Fibroblast of mammary gland (primary cell): ENCODE results near the gene ARID5B.

Source experiments
- DNase-seq: peaks from one replicate; pipeline ENCODE4 v3.0.0-alpha.2; 2010; ENCODE audit warnings: low read depth
- H3K4me3 ChIP-seq: 2 replicates; pipeline ENCODE4 v1.5.1; 2011; ENCODE audit warnings: low read depth, mild to moderate bottlenecking, low read length, moderate library complexity; ENCODE audit not compliant: control insufficient read depth
- TF ChIP-seq, protein P1 (sequence below): conservative IDR thresholded peaks from 2 replicates; pipeline ENCODE4 v1.5.1; 2011; ENCODE audit warnings: low read depth, low read length, inconsistent platforms; ENCODE audit not compliant: control insufficient read depth, insufficient read depth

ARID5B gene

GRCh38 chr10:62012318-62012717 lies 110.8 kb downstream of the ARID5B start:
- no peak overlapping the region for H3K4me3 ChIP-seq
- DNase-seq: no peak
- TF ChIP-seq, protein P1, sequence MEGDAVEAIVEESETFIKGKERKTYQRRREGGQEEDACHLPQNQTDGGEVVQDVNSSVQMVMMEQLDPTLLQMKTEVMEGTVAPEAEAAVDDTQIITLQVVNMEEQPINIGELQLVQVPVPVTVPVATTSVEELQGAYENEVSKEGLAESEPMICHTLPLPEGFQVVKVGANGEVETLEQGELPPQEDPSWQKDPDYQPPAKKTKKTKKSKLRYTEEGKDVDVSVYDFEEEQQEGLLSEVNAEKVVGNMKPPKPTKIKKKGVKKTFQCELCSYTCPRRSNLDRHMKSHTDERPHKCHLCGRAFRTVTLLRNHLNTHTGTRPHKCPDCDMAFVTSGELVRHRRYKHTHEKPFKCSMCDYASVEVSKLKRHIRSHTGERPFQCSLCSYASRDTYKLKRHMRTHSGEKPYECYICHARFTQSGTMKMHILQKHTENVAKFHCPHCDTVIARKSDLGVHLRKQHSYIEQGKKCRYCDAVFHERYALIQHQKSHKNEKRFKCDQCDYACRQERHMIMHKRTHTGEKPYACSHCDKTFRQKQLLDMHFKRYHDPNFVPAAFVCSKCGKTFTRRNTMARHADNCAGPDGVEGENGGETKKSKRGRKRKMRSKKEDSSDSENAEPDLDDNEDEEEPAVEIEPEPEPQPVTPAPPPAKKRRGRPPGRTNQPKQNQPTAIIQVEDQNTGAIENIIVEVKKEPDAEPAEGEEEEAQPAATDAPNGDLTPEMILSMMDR: no peak

GRCh38 chr10:62014510-62014909 lies 113.0 kb downstream of the ARID5B start:
- H3K4me3 ChIP-seq: no peak overlapping the region
- DNase-seq: no peak
- TF ChIP-seq, protein P1: no peak

- H3K4me3 ChIP-seq: no peak overlapping the region
- TF ChIP-seq, protein P1: no peak
- DNase-seq: no peak
Observed at GRCh38 chr10:62015994-62016393, 114.5 kb downstream of the ARID5B start.

DNA sequence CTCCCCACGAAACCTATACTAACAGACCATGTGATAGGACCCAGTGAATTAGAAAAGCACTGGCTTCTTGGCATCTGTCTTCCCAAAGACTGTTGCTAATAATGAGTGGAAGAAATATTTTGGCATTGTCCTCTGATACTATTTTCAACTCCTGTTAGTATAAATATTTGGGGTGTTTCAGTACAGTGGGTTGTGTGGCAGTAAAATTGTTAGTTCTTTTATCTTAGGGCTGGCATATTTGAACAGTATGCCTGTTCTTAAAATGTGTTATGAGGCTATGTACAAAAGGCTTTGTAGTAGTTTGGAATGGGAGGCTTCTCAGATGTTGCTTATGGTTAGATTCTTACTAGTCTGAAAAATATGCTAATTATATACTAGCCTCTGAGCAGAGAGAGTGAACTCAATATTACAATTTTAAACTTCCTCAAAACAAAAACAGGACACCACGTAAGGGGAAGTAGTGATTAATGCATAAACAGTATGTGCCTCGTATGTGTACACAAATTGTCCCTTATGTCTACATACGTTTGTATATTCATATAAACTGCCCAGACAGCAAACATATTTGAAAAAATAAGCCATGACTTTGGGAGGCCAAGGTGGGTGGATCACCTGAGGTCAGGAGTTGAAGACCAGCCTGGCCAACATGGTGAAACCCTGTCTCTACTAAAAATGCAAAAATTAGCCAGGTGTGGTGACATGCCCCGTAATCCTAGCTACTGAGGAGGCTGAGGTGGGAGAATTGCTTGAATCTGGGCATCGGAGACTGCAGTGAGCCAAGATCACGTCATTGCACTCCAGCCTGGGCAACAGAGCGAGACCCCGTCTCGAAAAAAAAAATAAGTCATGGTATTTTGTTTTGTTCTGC lies 115.4 kb downstream of the ARID5B start:
- TF ChIP-seq, protein P1: no peak
- no peak overlapping the region for H3K4me3 ChIP-seq
- peak; percentile 34 for DNase-seq

DNA sequence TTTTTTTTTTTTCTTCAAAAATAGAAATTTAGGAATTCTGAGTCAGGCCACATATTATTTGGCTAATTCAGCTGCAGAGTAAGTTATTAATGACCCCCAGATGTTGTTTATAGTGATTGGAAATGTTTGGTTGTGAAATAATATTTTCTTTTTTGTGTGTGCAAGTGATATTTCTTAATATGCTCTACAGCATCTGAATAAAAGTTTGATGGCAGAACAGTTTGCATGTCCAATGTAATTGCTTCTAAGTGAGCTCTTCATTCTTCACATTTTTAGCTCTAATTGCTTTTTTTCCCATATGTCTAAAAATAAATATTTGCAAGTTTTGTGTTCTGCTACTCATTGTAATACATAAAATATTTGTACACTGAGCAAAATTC lies 116.0 kb downstream of the ARID5B start:
- peak; percentile 66 for DNase-seq
- H3K4me3 ChIP-seq: no peak overlapping the region
- TF ChIP-seq, protein P1: no peak

DNA sequence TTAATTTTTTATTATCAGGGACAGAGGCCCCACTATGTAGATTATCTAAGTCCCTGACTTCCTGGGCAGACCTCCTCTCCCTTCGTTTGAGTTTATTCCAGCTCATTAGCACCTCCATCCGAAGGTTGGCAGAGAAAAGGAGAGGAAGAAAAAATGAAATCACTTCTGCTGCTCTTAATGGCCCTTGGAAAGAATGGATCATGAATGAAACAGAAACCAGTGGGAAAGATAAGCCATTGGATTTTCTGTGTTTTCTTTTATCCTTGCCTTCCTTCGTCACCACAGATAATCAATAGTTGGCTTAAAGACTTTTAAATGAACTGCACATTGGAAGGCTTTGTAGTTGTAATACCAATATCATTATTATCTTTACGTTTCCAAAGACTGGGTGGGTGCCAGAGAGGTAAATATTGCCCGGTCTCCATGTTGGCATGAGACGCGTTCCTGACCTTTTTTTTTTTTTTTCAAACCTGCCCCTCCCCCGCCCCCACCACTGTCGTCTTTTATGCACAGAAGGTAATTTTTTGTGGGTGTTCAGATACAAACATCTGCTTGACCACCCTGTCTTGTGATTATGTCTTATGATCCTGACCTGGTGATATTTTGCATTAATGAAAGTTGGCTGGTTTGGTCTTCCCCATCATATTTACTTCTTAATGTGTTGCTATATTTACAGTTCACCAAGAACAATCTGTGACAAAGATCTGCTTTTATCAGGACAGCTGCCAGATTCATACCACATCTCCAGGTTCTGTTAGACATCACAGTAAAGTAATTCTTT lies 116.8 kb downstream of the ARID5B start:
- no peak overlapping the region for H3K4me3 ChIP-seq
- TF ChIP-seq, protein P1: no peak

More for the DNA sequence above, 116.8 kb downstream of the ARID5B start:
- DNase-seq: no peak
